ENCODE results near the gene COL6A2. TPM values are rescaled to one million over a fixed set of nuclear protein-coding genes. Genes with fewer than 3 reads are reported as not detected.
"Not testable (repeated sequence)": the region's sequence is repeated elsewhere in the genome, so short reads cannot be mapped to it uniquely, and the experiment has no call there.

Gene COL6A2
- polyA plus RNA-seq, 3 donors, result 157 to 284 (median 250) TPM

- DNase-seq (ENCODE audit: extremely low read depth in 1 of 11, low read depth in 9 of 11, low spot score in 4 of 11), result no peak
These were observed 2.5 kb downstream of the COL6A2 start for GRCh38 chr21:46100426-46100825.

GRCh38 chr21:46100906-46101305 lies 3.0 kb downstream of the COL6A2 start:
- no peak for DNase-seq (ENCODE audit: extremely low read depth in 1 of 11, low read depth in 9 of 11, low spot score in 4 of 11)

DNA sequence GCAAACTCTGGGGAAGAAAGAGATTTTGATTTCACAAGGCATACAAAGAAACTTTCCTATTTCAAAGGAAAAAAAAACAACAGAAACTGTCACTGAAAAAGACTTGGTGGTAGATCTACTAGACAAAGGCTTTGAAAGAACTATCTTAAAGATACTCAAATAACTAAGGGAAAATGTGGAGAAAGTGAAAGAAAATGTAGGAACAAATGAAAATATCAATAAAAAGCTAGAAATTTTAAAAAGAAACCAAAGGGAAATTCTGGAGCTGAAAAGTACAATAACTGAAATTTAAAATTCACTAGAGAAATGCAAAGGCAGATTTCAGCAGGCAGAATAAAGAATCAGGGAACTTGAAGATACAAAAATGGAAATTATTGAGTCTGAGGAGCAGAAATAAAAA lies 6.2 kb downstream of the COL6A2 start:
- DNase-seq (ENCODE audit: extremely low read depth in 1 of 11, low read depth in 9 of 11, low spot score in 4 of 11), result no peak

GRCh38 chr21:46107376-46107775 lies 9.5 kb downstream of the COL6A2 start:
- not testable (repeated sequence) for DNase-seq (ENCODE audit: extremely low read depth in 1 of 11, low read depth in 9 of 11, low spot score in 4 of 11)

GRCh38 chr21:46108827-46109312 lies 11.0 kb downstream of the COL6A2 start:
- no peak for DNase-seq (ENCODE audit: extremely low read depth in 1 of 11, low read depth in 9 of 11, low spot score in 4 of 11)

- DNase-seq (ENCODE audit: extremely low read depth in 1 of 11, low read depth in 9 of 11, low spot score in 4 of 11), result no peak
These were observed 11.7 kb downstream of the COL6A2 start for GRCh38 chr21:46109313-46110221.

DNA sequence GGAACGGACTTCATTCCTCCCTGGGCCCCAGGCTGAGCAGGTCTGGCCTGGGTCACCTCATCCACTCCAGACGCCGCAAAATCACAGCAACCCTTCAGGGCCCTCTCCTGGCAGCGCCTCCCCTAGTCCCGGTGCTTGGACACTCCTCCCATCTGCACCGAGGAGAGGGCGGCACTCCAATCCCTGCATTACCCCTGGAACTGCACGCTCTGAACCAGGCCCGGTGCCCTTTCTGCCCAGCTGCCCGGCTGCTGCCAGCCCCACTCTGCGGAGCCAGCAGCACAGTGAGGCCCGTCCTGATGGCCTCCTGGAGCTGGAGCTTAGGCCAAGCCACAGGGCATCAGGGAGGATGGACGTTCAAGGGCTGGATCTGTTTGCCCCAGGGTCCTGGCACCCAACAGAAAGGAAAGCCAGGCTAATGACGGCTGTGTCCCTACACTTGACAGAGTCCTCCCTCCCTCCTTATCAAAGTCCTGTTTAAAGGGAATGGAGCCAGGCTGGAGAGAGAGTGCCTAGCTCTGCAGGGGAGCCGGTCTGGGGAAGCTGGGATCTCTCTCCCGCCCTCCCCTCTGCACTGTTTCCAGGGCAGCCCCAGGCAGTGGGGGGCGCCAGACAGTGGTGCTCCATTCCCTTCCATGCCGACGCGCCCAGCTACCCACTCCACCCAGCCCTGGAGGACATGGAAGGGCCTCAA lies 12.7 kb downstream of the COL6A2 start:
- DNase-seq (ENCODE audit: extremely low read depth in 1 of 11, low read depth in 9 of 11, low spot score in 4 of 11), result no peak

DNA sequence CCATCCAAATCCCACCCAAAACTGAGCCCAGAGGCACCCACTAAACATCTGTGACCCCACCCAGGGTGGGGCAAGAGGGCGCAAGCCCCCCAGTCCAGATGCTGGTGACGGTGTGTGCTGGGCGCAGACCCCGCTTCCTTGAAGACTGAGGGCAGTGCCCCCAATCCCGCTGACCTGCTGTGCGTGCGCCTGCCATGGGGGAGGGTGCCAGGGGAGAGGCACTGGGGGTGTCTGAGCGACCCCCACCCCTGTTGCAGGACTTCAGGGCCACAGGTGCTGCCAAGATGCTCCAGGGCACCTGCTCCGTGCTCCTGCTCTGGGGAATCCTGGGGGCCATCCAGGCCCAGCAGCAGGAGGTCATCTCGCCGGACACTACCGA lies 13.3 kb downstream of the COL6A2 start:
- no peak for DNase-seq (ENCODE audit: extremely low read depth in 1 of 11, low read depth in 9 of 11, low spot score in 4 of 11)

- DNase-seq (ENCODE audit: extremely low read depth in 1 of 11, low read depth in 9 of 11, low spot score in 4 of 11), result no peak
These were observed 14.2 kb downstream of the COL6A2 start for GRCh38 chr21:46111857-46112724.

DNA sequence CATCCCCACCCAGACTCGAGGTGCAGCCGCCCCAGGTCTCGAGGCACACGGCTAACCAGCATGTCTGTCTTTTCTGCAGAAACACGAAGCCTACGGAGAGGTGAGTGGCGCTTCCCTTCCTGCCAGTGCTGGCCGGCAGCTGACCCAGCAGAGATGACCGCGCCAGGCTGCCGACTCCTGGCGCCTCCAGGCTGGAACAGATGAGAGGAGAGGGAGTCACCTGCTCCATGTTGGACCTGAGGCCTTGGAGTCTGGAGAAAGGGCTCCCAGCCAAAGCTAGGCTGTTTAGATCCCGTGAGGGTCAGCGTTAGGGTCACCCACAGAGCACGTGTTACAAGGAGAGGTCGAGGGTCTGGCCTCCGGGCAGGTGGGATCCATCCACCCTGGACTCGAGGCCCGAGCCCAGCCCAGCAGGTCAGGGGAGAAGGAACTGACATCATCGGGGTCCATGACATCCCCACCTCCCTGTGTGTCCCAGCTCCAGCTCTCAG lies 14.9 kb downstream of the COL6A2 start:
- no peak for DNase-seq (ENCODE audit: extremely low read depth in 1 of 11, low read depth in 9 of 11, low spot score in 4 of 11)

DNA sequence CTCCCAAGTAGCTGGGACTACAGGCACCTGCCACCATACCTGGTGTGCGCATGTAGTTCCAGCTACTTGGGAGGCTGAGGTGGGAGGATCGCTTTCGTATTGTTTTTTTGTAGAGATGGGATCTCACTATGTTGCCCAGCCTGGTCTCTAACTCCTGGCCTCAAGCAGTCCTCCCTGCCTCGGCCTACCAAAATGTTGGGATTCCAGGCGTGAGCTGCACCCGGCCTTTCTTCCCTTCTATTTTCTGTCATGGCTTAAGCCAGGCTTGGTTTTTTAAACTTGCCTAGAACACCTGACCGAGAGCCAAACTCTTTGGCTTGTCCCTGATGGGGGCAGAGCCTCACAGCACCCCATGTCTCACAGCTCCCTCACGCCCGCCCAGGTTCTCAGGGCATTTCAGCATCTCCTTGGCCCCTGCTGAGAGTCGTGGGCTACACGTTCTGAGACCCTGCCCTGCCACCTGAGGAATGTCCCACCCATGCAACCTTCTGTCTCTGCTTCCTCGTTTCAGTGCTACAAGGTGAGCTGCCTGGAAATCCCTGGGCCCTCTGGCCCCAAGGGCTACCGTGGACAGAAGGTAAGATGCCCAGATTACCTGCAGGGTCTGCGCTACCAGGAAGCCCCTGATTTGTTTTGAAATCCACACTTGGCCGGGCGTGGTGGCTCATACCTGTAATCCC lies 15.7 kb downstream of the COL6A2 start:
- DNase-seq (ENCODE audit: extremely low read depth in 1 of 11, low read depth in 9 of 11, low spot score in 4 of 11), result no peak

DNA sequence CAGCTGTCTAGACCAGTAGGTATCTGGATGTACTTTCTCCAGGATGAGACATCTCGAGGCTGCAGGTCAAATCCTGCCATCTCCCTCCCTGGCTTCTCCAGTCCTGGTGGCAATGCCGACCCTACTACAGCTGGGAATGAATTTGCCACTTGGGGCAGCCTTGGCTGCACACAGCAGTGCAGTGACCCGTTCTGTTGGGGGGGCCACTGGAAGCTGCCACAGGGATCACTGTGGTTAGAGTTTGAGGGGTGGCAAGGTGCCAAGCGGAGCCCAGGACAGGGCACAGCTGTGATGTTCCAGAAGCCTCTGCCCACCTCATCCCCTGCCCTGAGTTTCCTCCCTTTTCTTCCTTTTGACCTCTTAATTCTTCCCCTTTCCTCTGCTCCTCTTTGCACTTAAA lies 17.1 kb downstream of the COL6A2 start:
- DNase-seq (ENCODE audit: extremely low read depth in 1 of 11, low read depth in 9 of 11, low spot score in 4 of 11), result no peak

DNA sequence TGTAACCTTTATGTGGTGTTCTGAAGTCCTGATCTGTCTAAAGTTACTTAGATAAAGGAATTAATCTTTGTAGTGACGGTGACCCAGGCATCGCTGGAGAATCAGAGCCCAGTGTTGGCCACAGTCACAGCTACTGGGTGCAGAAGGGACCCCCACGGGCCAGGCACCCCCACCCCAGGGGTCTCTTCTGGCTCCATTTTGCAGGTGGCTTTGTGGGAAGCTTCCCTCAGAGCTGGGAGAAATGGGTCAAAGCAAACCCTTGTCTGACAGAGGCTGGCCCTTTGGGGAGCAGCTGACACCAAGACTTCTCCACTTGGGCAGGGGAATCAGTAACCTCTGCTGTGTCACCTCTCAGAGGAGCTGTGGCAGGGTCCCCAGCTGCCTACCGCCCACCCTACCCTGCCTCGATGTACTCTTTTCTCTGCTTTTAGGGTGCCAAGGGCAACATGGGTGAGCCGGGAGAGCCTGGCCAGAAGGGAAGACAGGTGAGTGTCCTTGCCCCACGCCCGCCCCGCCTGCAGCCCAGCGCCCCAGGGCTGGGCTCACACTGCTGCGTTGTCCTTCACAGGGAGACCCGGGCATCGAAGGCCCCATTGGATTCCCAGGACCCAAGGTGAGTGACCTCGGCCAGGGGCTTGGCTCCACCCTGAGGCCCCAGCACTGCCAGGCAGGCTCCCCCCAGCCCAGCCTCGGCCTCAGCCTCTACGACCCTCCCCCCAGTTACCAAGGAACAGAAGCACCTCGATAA lies 17.7 kb downstream of the COL6A2 start:
- DNase-seq (ENCODE audit: extremely low read depth in 1 of 11, low read depth in 9 of 11, low spot score in 4 of 11), result no peak

GRCh38 chr21:46116189-46116775 lies 18.4 kb downstream of the COL6A2 start:
- no peak for DNase-seq (ENCODE audit: extremely low read depth in 1 of 11, low read depth in 9 of 11, low spot score in 4 of 11)

DNA sequence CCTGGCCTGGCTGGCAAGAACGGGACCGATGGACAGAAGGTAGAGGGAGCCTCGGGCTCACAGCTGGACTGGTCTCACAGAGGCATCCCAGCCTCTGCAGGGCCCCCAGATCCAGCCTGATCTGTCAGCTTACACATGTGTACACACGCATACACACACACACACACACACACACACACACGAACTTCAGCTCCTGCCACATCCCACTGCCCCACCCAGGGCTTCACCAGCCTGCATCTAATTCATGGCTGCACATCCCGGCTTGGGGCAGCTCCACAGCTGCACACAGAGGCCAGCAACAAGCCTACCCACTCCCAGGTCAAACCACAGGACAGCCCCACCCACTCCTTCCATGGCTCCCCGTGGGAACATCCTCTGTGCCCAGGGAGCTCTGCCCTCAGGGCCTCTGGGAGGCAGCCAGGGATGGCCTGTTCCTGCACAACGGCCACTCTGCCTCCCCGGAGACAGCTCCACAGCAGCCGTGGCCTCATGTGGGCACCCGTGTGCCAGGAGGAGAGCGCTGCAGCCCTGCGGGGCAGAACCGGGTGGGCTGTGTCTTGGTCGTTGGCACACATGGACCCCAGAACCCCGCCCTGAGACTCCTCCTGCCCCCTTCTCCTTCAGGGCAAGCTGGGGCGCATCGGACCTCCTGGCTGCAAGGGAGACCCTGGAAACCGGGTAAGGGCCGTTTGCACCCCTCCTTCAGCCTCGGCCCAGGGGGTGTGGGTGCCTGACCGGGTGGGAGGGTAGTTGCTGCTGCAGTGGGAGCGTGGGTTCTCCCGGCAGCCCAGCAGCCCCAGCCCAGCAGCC lies 19.1 kb downstream of the COL6A2 start:
- DNase-seq (ENCODE audit: extremely low read depth in 1 of 11, low read depth in 9 of 11, low spot score in 4 of 11), result no peak

GRCh38 chr21:46117586-46118315 lies 19.8 kb downstream of the COL6A2 start:
- DNase-seq (ENCODE audit: extremely low read depth in 1 of 11, low read depth in 9 of 11, low spot score in 4 of 11), result no peak
